HG03457 (cell line): ENCODE data around the gene CDRT4.

ENCODE experiments used
- ATAC-seq: cut with Tn5 transposase; IDR thresholded peaks from one replicate; pipeline ENCODE4 v1.9.1; 2021; ENCODE audit warnings: moderate number of reproducible peaks; ENCODE audit not compliant: unreplicated experiment

Gene CDRT4

DNA sequence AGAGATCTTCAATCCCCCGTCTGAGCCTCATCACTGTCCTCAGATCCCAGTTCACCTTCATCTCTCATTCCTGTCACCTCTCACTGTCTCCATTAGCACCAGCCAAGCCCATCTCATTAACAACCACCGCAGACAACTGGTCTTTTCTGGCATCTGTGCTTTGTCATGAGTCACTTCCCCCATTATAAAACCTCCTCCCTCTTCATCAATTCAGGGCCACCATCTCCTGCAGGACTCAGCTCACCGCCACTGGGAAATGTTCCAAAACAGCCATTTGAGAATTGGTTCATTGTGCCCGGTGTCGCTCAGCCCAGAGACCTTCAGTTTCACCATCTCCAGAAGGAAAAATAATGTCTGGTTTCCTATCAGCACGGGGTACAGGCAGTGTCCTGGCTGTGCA is 69.1 kb downstream of the CDRT4 start:
- ATAC-seq = no peak

DNA sequence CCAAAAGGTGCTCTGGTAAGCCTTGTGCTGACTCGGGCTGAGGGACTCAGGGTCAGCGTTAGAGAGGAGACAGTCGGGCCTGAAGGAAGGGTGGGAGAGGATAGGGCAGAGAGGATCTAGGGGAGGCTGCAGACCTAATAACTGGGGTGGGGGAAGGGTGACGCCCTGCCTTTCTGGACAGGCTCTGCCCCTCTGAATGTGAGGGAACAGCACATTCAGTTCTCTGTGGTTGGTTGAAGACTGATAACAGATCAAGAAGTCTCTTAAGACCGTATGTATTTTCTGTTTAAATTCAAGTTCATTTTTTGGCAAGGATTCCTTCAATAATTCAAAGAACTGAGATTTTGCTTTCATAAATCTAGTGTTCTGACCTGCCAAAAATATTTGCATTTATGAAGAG is 69.8 kb downstream of the CDRT4 start:
- ATAC-seq = no peak

DNA sequence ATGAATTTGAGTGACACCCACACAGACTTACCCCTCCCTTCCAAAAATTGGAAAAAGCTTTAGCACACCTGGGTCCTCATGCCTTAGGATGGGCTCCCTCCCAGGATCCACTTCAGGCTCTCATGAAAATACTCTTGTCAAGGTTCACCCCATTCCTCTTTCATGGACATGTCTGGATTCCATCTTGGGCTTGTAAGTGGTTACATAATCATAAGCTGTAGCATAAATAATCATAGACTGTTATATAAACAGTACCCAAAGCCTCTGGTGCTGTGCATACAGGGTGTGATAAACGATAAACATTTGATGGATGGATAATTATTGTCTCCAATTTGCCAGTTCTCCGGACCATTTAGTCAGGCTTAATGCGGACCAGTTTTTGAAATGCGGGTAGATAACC is 72.3 kb downstream of the CDRT4 start:
- no peak for ATAC-seq

DNA sequence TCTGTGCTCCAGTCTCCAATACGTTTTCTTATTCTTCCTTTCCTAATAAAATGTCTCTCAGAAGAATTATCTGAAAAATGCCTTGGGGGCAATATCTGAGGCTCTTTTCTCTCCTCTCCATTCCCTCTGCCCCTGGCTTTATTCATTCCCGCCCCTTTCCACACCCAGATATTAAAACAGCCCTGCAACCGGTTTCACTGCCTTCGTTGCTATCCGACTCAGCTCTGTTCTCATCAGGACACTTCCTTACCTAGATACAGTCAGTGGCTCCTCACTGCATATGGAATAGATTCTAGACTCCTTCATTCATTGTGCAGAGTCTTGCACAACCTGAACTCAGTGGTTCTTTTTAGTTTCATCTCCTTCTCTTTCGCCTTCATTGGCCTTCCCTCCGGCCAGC is 74.0 kb downstream of the CDRT4 start:
- ATAC-seq = no peak

DNA sequence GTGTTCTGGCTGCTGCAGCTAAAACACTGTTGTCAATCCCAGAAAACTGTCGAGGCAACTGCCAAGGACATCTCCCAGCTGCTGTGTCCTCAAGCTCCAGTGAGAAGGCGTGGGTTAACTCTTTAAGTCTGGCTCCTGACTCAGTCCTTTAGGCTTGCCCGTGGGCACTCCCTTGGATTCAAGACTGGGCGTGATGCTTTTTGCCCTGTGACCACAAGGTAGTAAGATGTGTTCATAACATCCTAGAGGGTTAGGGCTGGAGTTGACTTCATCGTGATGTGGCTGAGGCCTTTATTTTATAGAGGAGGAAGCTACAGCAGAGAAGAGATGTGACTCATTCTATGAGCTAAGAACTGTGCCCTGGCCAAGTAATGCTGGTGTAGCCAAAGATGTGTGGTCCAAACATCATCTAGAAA is 75.1 kb downstream of the CDRT4 start:
- ATAC-seq = no peak

DNA sequence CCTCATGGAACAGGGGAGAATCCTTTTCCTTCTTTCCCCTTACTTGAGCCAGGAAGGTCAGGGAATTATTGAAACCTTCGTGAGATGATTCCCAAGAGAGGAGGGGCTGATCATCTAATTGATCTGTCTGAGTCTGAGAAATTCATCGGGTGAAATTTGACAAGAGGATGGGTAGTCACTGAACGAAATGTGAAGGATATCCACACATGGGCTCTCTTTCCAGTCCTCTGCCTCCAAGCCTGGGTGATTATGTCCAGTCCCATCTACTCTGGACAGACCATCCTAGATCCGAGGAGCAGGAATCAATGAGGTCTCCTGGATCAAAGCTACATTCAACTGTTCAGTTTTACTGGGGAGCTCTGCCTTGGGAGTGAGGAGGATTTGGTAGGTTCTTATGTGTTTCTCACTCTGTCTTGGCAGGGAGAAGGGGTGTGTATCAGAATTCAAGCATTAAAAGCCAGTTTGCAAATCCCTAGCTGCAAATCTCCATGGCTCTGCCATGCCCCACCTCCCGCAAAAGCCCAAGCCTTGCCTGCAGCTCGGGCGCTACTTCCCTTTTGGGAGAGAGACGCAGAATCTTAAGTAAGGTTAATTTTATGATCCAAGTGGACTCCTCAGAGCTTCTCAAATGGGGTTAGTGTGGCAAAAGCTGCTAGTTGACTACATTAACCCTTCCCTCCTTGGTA is 78.9 kb downstream of the CDRT4 start:
- ATAC-seq = no peak

DNA sequence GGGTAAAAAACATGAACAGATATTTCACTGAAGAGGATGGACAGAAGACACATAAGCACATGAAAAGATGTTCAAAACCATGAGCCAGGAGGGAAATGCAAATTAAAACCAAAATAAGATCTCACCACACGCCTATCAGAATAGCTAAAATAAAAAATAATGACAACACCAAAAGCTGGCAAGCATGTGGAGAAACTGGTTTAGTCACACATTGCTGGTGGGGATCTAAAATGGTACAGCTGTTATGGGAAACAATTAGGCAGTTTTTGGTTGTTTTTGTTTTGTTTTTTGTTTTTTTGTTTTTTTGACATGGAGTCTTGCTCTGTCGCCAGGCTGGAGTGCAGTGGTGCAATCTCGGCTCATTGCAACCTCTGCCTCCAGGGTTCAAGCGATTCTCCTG is 81.3 kb downstream of the CDRT4 start:
- no peak for ATAC-seq
